ENCODE measurements around the gene CCDC12.

Gene CCDC12

DNA sequence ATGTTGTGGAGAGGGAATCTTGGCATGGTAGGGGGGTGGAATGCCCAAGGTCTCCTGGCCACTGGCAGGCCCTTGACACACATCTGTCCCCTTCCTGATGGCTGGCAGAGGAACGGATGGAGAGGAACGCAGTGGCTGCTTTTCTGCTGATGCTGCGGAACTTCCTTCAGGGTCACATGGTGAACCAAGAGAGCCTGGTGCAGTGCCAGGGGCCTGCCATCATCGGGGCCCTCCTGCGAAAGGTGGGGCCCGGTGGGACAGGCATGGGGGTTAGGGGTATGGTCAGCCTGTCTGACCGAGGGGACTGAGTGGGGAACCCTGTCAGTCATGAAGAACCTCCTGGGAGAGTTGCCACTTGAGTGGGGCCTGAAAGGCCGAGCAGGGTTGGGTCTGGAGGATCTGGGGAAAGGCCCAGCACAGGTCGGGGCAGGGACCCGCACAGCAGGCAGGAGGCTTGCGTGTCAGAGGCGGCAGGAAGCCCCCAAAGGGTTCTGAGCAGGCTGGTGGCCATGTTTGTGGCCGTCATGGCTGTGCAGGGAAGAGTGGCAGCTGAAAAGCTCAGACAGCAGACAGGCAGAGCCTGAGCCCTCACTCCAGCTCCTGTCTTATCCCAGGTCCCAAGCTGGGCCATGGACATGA is 21.0 kb upstream of the CCDC12 start:
- no peak for TF ChIP-seq EZH2 (IDR thresholded peaks at IDR 0.05; ENCODE audit: borderline replicate concordance, low read depth, low read length, severe bottlenecking)
- TF ChIP-seq, protein P1, sequence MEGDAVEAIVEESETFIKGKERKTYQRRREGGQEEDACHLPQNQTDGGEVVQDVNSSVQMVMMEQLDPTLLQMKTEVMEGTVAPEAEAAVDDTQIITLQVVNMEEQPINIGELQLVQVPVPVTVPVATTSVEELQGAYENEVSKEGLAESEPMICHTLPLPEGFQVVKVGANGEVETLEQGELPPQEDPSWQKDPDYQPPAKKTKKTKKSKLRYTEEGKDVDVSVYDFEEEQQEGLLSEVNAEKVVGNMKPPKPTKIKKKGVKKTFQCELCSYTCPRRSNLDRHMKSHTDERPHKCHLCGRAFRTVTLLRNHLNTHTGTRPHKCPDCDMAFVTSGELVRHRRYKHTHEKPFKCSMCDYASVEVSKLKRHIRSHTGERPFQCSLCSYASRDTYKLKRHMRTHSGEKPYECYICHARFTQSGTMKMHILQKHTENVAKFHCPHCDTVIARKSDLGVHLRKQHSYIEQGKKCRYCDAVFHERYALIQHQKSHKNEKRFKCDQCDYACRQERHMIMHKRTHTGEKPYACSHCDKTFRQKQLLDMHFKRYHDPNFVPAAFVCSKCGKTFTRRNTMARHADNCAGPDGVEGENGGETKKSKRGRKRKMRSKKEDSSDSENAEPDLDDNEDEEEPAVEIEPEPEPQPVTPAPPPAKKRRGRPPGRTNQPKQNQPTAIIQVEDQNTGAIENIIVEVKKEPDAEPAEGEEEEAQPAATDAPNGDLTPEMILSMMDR (IDR thresholded peaks at IDR 0.05; ENCODE audit: borderline replicate concordance, extremely low read depth, low read length, poor library complexity, severe bottlenecking) = no peak
- H3K9ac ChIP-seq (ENCODE audit: low read depth, low read length) = no peak overlapping the region

GRCh38 chr3:46996689-46997452 is 20.3 kb upstream of the CCDC12 start:
- H3K4me1 ChIP-seq (ENCODE audit: insufficient read depth, low read length) = no peaks in the 10 kb centered on the region
- no peaks in the 10 kb centered on the region for H3K9me3 ChIP-seq (ENCODE audit: insufficient read depth, low read length, severe bottlenecking)
- no peaks in the 10 kb centered on the region for H3K79me2 ChIP-seq (ENCODE audit: insufficient read depth, low read length)
- no peak overlapping the region for H3K4me2 ChIP-seq (ENCODE audit: insufficient read depth, low read length)
- ATAC-seq (ENCODE audit: insufficient read depth, low read depth) (no peak), DNase-seq (no peak)
- no peak overlapping the region for H3K9ac ChIP-seq (ENCODE audit: low read depth, low read length)
- peaks cover 99% of the 10 kb centered on the region for H3K36me3 ChIP-seq (ENCODE audit: insufficient read depth, low read length)
- TF ChIP-seq, protein P1 (IDR thresholded peaks at IDR 0.05; ENCODE audit: borderline replicate concordance, extremely low read depth, low read length, poor library complexity, severe bottlenecking) = no peak
- no peak for TF ChIP-seq EZH2 (IDR thresholded peaks at IDR 0.05; ENCODE audit: borderline replicate concordance, low read depth, low read length, severe bottlenecking)
- H2AFZ ChIP-seq (ENCODE audit: low read depth, low read length) = no peak overlapping the region
- H3K27me3 ChIP-seq (ENCODE audit: insufficient read depth, low read length, poor library complexity) = no peaks in the 10 kb centered on the region
- peak overlapping the region; percentile 28 for H3K27ac ChIP-seq (ENCODE audit: low read length)
- H4K20me1 ChIP-seq (ENCODE audit: insufficient read depth, low read length) = peaks cover 3% of the 10 kb centered on the region; the same call in 1 of the 2 replicates
- H3K4me3 ChIP-seq (ENCODE audit: low read depth in 1 of 2, low read length in 2 of 2) = no peak overlapping the region

More for the DNA sequence above, 21.0 kb upstream of the CCDC12 start:
- H3K4me3 ChIP-seq (ENCODE audit: low read depth in 1 of 2, low read length in 2 of 2) = no peak overlapping the region
- ATAC-seq (ENCODE audit: insufficient read depth, low read depth) (no peak), DNase-seq (no peak)
- H2AFZ ChIP-seq (ENCODE audit: low read depth, low read length) = no peak overlapping the region
- H3K4me2 ChIP-seq (ENCODE audit: insufficient read depth, low read length) = no peak overlapping the region
- no peaks in the 10 kb centered on the region for H3K9me3 ChIP-seq (ENCODE audit: insufficient read depth, low read length, severe bottlenecking)
- no peaks in the 10 kb centered on the region for H3K27me3 ChIP-seq (ENCODE audit: insufficient read depth, low read length, poor library complexity)
- no peaks in the 10 kb centered on the region for H3K79me2 ChIP-seq (ENCODE audit: insufficient read depth, low read length)
- H4K20me1 ChIP-seq (ENCODE audit: insufficient read depth, low read length) = peaks cover 3% of the 10 kb centered on the region; the same call in 1 of the 2 replicates
- no peaks in the 10 kb centered on the region for H3K4me1 ChIP-seq (ENCODE audit: insufficient read depth, low read length)
- peak overlapping the region; percentile 28 for H3K27ac ChIP-seq (ENCODE audit: low read length)
- H3K36me3 ChIP-seq (ENCODE audit: insufficient read depth, low read length) = peaks cover 99% of the 10 kb centered on the region

GRCh38 chr3:46995901-46996562 is 19.5 kb upstream of the CCDC12 start:
- no peaks in the 10 kb centered on the region for H3K9me3 ChIP-seq (ENCODE audit: insufficient read depth, low read length, severe bottlenecking)
- no peaks in the 10 kb centered on the region for H3K4me1 ChIP-seq (ENCODE audit: insufficient read depth, low read length)
- DNase-seq (no peak), ATAC-seq (ENCODE audit: insufficient read depth, low read depth) (no peak)
- no peak overlapping the region for H3K4me3 ChIP-seq (ENCODE audit: low read depth in 1 of 2, low read length in 2 of 2)
- no peaks in the 10 kb centered on the region for H3K27me3 ChIP-seq (ENCODE audit: insufficient read depth, low read length, poor library complexity)
- H3K9ac ChIP-seq (ENCODE audit: low read depth, low read length) = no peak overlapping the region
- no peak overlapping the region for H2AFZ ChIP-seq (ENCODE audit: low read depth, low read length)
- no peak overlapping the region for H3K4me2 ChIP-seq (ENCODE audit: insufficient read depth, low read length)
- peaks cover 3% of the 10 kb centered on the region; the same call in 1 of the 2 replicates for H4K20me1 ChIP-seq (ENCODE audit: insufficient read depth, low read length)
- 0 out of 2 replicates have a peak overlapping the region, but pooled peaks have one; percentile 6 for H3K27ac ChIP-seq (ENCODE audit: low read length)
- no peaks in the 10 kb centered on the region for H3K79me2 ChIP-seq (ENCODE audit: insufficient read depth, low read length)
- TF ChIP-seq, protein P1 (IDR thresholded peaks at IDR 0.05; ENCODE audit: borderline replicate concordance, extremely low read depth, low read length, poor library complexity, severe bottlenecking) = no peak
- TF ChIP-seq EZH2 (IDR thresholded peaks at IDR 0.05; ENCODE audit: borderline replicate concordance, low read depth, low read length, severe bottlenecking) = no peak
- peaks cover 99% of the 10 kb centered on the region for H3K36me3 ChIP-seq (ENCODE audit: insufficient read depth, low read length)

All from DND-41 (cell line).